ENCODE measurements around the gene AGO3. TPM values are rescaled to one million over a fixed set of nuclear protein-coding genes. Genes with fewer than 3 reads are reported as not detected.
"Not testable (repeated sequence)": the region's sequence is repeated elsewhere in the genome, so short reads cannot be mapped to it uniquely, and the experiment has no call there.

AGO3 gene
- total RNA-seq, 1 donor from 2014 or later: 17.3 TPM

DNA sequence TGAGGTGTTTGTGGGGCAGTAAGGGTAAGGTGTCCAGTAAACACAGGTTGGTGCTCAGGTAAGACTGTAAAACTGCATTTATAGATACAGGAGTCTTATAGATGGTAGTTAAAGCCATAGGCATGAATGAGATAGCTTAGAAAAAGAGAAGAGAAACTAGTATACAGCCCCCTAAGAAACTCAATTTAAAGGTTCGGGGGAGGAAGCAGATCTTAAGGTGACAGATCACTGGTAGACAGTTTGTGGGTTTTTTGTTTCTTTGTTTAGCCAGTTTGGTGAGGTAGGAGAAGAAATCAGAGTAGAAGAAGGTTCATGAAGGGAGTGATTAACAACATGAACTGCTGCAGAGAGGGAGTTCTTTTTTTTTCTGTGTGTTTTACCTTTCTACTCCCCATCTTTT, 6.1 kb upstream of the AGO3 start:
- DNase-seq (ENCODE audit: low spot score) (no peak), ATAC-seq (no peak)

DNA sequence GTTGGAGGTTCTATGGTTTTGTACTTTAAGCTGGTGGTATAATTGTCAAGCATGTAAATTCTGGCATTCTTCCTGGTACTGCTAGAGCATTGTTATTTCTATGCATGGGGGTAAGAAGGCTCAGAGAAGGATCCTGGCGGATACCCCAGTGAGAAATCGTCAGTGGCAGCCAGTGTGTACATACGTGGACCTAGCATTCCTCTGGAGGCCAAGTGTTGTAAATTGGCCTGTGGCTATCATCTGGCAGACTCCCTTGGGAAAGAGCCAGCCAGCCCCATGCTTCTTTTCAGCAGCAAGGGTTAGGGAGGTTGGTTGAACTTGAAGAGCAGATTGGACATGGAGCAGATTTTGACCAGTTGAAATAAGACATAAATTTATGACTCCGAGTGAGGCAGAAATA, 5.2 kb upstream of the AGO3 start:
- peak; percentile 76 for DNase-seq (ENCODE audit: low spot score)

DNA sequence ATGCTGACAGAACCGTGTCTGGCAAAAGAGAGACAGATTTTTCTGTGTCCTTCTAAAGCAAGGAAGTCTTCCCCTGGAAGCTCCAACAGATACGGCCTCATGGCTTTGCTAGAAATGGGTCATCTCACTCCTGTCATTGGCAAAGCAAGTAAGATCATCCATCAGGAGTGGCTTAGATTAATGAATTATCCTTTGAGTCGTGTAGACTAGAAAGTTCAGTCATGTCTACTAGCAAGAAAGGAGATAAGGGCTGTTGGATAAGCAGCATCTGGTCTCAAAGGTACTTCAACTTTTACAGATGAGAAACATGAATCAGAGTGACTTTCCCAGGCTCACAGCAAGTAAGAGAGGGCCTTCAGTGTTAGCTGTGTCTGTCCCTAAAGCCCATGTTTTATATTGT, 3.4 kb upstream of the AGO3 start:
- no peak for ATAC-seq

More for the DNA sequence above, 5.2 kb upstream of the AGO3 start:
- peak; percentile 46 for ATAC-seq

DNA sequence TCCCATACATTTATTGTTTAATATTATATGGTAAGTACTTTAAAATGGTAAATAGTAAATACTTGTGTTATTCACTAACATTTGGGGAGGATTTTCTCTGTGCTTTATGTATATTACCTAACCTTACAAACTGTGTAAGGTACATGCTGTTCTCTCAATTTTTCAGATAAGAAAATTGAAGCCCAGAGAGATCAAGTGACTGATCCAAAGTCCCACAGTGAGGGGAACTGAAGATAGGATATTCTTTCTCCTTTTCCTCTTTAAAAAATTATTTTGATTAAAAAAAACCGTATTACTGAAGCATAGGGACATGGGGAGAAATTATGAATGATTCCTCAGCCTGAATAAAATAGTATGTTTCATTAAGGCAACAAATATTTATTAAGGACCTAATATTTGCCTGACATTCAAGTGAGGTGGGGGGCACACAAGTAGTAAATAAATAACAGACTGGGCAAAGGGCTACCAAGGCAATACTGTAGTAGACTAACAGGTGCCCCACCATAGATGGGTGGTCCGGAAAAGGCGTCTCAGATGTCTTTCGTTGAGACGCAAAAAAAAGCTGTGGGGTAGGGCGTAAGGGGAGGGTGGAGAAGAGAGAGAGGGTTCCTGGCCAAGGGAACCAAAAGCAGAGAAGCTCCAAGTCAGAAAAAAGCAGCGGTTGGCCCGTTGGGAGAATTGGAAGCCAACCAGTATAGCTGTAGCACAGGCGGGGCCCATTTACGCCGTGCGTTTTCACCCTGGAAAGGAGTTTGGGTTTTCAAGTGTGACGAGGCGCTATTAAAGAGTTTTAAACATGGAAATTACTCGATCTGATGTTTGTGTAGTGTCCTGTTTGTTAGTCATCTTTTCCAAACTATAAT, 944 bp upstream of the AGO3 start:
- peak; percentile 63 for DNase-seq (ENCODE audit: low spot score)
- ATAC-seq: peak; percentile 49

More for the DNA sequence above, 3.4 kb upstream of the AGO3 start:
- no peak for DNase-seq (ENCODE audit: low spot score)

DNA sequence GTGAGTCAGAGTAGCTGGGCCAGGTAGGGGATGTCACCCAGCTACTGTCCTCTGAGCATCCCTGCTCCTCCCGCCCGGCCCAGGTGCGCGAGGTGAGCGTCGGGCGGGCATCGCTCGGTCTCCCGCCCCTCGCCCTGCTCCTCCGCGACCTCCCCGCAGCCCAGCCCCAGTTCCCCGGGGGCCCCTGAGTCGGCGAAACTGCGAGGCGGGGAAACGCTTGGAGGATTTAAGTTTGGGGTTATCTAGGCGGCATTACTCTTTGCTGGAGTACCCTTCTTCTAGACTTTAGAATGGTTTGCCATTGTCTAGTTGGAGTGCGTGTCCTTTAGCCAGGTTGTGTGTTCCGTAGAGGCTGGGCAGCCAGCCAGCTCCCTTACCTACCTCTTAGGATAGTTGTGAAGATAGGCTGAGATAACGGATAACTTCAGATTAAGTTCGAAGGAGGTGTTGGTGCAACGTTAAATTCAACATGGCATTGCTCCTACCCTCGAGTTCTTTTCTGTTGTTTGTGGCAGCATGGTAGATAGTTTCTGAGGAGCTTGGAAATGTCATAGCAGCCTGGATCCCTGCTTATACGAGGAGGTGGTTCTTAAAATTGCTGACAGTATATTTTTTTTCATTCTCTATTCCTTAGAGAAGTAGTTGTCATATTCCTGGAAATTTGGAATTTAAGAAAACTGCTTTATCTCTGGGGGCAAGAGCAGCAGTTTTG, 697 bp downstream of the AGO3 start:
- ATAC-seq (peak; percentile 45), DNase-seq (ENCODE audit: low spot score) (peak; percentile 67)

DNA sequence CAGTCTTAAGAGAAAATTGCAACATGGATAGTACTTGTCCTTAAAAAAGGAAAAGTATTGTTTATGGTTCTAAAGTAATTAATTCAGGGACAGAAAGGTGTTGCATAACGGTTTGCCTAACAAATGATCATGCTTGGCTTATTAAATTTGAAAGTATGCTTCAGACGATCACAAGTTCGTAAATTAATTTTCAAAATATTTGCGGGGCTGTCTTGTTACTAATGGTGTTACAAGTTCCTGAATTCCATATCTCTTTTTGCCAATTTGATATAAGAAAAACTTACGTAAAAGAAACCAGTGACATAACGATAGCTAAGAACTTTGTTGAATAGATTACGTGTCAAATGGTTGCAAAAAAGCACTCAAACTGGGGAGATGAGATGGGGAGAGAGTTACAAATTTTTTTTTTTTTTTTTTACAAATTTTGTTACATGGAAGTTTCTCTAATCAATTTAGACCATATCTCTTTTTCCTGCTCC, 1.3 kb downstream of the AGO3 start:
- no peak for DNase-seq (ENCODE audit: low spot score)
- no peak for ATAC-seq

DNA sequence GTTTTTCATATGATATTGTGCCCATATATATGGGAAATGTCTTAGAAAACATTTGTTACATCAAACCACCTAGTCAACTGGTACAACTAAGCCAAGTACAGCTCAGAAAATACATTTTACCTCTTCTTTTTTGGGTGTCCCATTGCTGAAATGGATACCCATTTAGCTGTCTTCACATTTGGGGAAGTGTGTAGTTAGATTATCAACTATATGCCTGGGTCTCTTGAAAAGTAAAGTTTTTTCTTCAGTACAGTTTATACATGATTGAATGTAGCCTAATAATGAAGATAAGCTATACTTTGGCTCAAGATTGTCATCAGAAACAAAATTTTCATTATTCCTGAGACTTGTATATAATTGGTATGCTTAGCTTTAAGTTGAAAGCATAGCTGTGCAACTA, 2.0 kb downstream of the AGO3 start:
- no peak for ATAC-seq

DNA sequence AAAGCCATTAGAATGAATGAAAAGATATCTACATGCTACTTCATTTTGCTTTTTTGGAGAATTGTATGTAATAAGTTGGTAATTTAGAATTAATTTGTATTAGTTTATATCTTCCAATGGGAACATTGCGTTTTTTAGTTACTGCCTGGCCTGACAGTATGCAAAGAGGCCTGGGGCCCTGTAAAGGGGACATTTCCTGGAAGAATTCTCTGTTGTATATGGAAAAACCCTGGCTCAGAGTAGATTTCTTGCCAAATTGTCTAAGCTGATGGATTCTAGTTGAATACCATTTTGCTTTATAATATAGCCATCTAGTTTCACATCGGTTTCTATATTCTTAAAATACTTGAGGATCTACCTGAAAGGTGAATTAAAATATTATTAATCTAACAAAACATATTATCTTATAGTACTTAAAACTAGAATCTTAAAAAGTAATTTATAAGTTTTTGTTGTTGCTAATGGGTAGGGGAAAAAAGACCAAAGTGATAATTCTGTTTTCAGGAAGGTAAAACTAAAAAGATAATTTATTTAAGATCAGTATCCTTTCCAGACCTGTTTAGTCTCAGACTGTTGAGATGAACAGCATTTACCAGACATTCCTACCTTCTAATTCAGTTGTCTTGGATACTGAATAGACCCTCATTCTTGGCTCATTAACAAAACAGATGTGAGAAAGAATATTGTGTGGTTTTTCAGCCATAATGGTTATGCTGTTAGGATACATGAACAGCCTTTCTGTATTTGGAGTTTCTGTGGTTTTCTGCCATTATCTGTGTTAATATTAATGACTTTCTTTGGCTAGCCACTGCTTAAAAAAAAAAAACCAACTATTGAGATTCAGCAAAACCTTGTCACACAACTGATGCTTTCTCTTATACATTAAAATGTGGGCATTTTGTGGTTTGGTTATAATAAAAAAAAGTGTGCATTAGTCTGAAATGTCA, 4.8 kb downstream of the AGO3 start:
- ATAC-seq (no peak), DNase-seq (ENCODE audit: low spot score) (no peak)

More for the DNA sequence above, 2.0 kb downstream of the AGO3 start:
- no peak for DNase-seq (ENCODE audit: low spot score)

DNA sequence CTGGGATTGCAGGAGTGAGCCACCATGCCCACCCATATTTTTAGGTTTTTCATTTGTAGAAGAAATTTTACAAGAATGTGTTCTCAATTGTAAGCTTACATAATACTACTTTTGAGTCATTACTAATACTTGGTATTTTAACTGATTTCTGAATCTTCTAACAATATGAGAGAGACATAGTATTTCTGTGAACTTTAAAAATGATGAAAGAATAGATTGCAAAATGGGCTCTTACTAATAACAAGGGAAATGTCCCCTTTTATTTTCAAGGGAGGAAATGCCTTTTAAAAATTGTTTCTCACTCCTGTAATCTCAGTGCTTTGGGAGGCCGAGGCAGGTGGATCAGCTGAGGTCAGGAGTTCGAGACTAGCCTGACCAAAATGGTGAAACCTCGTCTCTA, 5.9 kb downstream of the AGO3 start:
- DNase-seq (ENCODE audit: low spot score): no peak
- ATAC-seq: no peak

DNA sequence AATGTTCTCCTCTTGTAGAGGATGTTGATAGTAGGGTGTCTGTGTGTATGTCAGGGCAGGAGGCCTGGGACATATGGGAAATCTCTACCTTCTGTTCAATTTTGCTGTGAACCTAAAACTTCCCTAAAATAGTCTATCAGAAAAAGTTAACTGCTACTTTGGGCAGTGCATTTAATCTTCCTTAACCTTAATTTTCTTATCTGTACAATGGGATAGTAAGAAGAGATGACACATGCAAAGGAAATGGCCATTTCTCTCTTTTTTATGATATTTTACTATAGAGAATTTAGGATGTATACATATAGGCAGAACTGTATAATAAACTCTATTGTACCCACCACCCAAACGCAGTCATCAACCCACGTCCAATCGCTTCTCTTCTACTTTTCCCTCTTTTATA, 8.6 kb downstream of the AGO3 start:
- ATAC-seq (no peak), DNase-seq (ENCODE audit: low spot score) (no peak)

DNA sequence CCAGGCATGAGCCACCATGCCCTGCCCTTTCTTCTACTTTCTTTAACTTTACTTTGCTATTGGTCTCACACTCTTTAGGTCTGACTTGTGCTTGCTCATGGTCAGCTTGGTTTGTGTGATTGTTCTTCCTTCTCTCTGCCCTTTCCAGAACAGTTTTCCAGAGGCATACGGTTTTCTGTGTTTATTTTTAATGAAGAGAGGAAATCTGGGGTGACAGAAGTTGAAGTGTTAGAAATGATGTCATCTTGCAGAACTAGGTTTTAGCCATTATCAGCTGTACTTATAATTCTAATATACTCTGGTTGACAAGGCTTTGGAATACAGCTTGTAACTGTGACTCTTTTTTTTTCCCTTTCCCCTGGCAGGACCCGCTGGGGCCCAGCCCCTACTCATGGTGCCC, 14.4 kb downstream of the AGO3 start:
- ATAC-seq (no peak), DNase-seq (ENCODE audit: low spot score) (no peak)

DNA sequence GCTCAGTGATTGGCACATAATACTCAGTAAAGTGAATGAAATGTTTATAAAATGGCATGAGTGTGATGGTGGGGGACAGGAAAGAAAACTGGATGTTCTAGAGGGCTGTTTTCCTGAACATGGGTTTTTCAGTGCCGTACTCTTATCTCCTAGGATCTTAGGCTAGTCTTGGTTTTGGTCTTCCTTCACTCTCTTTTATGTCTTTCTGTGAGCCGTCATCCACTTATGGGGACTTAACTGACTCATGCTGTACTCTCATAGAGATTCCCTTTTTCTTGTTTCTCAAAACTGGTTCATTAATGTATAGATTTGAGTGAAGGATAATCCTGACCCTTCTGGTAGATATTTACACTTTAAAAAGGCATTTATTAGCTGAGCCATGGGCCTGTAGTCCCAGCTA, 16.6 kb downstream of the AGO3 start:
- no peak for ATAC-seq
- DNase-seq (ENCODE audit: low spot score): no peak

DNA sequence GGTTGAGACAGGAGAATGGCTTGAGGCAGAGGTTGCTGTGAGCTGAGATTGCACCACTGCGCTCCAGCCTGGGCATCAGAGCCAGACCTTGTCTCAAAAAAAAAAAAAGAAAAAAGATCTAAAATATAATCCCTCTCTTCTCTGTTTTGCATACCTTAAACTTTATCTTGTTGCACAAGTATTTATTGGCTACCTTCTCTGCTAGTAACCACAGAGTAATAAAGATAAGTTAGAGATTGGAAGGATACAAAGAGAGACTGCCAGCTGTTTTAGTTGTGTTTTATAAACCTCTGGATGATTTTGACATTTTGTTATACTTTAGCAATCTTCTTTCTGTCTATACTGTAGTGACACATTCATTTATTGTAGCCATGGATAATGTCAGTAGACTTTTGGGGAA, 27.7 kb downstream of the AGO3 start:
- DNase-seq (ENCODE audit: low spot score) (no peak), ATAC-seq (no peak)

DNA sequence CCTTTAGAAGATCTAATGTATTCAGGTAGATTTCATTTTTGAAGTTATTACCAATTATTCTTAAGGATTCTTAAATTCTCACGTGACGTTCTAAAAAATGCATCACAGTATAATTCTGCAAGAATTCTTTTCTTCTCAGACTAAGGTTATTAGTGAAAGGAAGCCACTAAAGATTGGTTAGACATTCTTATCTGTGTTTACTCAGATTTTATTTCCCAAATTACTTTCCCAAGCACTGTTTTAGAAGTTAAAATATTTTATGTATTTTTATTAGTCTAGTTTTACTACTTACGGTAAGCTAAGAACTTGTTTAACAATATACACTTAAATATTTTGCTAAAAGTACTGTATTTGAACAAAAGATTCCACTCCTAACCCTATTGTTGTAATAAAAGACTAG, 28.4 kb downstream of the AGO3 start:
- no peak for ATAC-seq
- DNase-seq (ENCODE audit: low spot score): no peak

DNA sequence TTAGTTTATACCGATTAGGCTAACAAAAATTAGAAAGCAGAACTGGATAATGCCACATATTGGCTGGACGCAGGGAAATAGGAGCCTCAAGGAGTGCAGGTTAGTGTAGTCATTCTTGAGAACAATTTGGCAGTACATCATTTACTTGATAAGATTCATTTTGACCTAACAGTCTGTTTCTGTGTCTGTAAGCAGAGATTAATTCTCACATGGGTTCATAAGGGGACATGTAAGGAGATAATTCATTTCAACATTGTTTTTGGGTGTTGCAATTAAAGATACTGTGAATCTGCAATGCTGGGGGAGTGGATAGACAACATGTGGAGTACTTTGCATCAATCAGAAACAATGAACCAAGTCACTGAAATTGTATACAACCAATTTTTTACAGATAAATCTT, 32.0 kb downstream of the AGO3 start:
- no peak for DNase-seq (ENCODE audit: low spot score)
- no peak for ATAC-seq

DNA sequence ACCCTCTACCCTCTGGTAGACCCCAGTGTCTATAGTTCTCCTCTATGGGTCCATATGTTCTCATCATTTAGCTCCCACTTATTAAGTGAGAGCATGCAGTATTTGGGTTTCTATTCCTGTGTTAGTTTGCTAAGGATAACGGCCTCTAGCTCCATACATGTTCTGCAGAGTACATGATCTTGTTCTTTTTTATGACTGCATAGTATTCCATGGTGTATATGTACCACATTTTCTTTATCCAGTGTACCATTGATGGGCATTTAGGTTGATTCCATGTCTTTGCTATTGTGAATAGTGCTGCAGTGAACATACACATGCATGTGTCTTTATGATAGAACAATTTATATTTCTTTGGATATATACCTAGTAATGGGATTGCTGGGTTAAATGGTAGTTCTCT, 33.4 kb downstream of the AGO3 start:
- not testable (repeated sequence) for ATAC-seq; DNase-seq (ENCODE audit: low spot score)

DNA sequence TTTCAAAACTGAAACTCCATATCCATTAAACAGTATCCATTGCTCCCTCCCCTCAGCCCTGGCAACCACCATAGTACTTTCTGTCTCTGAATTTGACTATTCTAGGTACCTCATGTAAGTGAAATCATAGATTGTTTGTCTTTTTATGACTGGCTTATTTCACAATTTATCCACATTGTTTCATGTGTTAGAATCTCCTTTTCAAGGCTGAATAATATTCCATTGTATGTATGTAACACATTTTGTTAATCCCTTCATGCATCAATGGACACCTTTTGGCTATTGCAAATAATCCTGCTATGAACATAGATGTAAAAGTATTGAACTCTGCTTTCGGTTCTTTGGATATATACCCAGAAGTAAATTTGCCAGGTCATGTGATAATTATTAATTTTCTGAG, 37.5 kb downstream of the AGO3 start:
- DNase-seq (ENCODE audit: low spot score) (no peak), ATAC-seq (no peak)

DNA sequence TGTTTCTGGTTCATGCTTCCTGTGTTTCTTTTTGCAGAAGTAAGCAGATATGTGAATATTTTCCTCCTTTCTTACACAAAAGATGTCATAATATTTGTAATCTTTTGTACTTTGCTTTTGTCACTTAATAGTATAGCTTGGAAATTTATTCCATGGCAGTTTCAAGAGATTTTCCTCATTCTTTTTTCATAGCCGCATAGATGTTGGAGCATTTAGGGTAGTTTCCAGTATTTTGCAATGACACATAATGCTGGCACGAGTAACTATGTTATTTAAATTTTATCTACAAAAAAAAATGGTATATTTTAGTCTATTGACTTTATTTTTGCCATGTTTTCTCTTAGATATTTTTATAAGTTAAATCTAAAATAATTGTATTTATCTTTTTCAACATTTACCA, 40.7 kb downstream of the AGO3 start:
- ATAC-seq (no peak), DNase-seq (ENCODE audit: low spot score) (no peak)

DNA sequence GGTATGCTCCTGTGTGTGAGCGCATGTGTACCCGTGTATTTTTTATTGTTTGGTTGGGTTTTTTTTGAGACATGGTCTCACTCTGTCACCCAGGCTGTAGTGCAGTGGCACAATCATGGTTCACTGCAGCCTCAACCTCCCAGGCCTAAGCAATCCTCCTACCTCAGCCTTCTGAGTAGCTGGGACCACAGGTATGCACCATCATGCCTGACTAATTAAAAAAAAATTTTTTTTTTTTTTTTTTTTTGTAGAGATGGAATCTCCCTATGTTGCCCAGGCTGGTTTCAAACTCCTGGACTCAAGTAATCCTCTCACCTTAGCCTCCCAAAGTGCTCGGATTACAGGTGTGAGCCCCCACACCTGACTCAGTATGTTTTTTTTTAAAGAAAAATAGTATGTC, 41.7 kb downstream of the AGO3 start:
- not testable (repeated sequence) for ATAC-seq; DNase-seq (ENCODE audit: low spot score)

DNA sequence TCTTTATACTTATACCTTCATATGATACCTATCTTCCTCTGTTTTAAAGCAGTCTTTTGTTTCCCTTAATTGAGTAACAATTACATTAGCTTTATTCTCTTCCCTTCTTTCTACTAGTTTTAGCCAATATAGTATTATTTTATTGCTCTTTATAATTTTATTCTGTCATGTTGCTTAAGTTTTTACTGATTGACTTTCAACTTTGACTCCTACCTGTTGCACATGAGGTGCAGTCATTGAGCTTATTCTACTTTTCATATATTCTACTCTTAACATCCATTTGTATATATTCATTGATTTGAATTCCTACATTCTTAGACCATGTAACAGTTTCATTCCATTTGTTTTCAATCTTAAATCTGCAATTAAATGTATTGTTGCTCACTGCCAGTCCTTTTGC, 49.2 kb downstream of the AGO3 start:
- ATAC-seq: no peak
- DNase-seq (ENCODE audit: low spot score): no peak

DNA sequence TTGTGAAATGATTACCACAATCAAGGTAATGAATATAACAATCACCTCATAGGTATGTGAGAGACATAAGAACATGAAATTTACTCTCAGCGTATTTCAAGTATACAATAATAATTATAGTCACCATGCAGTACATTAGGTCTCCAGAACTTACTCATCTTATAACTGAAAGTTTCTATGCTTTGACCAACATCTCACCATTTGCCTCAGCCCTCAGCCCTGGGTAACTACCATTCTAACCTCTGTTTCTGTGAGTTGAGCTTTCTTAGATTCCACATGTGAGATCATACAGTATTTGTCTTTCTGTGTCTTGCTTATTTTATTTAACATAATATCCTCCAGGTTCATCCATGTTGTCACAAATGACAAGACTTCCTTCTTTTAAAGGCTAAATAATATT, 57.3 kb downstream of the AGO3 start:
- DNase-seq (ENCODE audit: low spot score) (no peak), ATAC-seq (no peak)
